ENCODE results near the gene MS4A3.

MS4A3 gene

DNA sequence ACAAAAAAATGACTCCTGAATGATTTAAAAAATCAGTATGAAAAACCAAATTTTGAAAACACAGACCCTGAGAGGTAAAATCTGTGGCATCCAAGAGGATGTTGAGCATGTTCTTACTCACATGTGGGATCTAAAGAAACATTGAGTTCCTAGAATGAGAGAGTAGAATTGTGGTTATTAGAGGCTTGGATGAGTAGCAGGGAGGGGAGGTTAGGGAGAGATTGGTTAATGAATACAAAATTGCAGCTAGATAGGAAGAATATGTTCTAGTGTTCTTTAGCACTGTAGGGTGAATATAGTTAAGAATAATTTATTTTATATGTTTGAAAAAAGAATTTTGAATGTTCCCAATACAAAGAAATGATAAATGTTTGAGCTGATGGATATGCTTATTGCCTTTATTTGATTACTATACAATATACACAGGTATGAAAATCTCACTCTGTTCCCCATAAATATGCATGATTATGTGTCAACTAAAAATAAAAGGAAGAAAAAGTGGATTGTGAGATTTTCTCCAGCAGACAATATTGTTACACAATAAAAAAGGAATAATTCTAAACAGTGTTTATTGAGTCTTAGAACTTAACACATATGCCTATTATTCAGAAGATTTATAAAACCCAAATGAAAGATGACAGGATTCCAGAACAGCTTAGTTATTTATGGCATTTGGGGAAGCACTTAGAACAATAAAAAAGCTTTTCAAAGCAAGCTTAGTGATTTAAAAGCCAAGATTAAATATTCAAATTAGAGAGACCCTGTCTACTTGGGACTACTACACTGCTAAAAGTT lies 60.7 kb downstream of the MS4A3 start:
- peaks cover 20% of the 10 kb centered on the region for H3K27me3 Mint-ChIP-seq
- ATAC-seq: no peak
- no peaks in the 10 kb centered on the region for H3K4me1 Mint-ChIP-seq
- H3K4me3 Mint-ChIP-seq: no peak overlapping the region
- H3K36me3 Mint-ChIP-seq: no peaks in the 10 kb centered on the region
- no peak overlapping the region for H3K27ac Mint-ChIP-seq
- no peaks in the 10 kb centered on the region for H3K9me3 Mint-ChIP-seq

DNA sequence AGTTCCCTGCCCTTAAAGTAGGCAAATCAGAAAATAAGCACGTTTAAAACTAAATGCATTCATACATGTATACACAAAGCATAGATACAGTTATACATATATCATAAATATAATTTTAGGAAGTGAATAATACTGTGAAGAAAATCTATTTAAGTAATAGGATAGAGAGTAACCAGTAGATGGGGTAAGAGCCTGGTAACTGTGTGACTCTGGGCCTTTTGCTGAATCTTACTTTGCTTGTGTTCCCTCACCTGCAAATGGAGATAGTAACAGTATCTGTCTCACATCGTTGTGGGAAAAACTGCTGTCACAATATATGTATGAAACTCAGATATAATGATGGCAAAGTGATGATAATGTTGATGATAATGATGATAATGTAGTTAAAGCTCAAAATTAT lies 61.9 kb downstream of the MS4A3 start:
- no peak for ATAC-seq
- peaks cover 32% of the 10 kb centered on the region for H3K27me3 Mint-ChIP-seq
- H3K4me1 Mint-ChIP-seq: no peaks in the 10 kb centered on the region
- H3K4me3 Mint-ChIP-seq: no peak overlapping the region
- no peak overlapping the region for H3K27ac Mint-ChIP-seq
- H3K9me3 Mint-ChIP-seq: no peaks in the 10 kb centered on the region
- no peaks in the 10 kb centered on the region for H3K36me3 Mint-ChIP-seq

DNA sequence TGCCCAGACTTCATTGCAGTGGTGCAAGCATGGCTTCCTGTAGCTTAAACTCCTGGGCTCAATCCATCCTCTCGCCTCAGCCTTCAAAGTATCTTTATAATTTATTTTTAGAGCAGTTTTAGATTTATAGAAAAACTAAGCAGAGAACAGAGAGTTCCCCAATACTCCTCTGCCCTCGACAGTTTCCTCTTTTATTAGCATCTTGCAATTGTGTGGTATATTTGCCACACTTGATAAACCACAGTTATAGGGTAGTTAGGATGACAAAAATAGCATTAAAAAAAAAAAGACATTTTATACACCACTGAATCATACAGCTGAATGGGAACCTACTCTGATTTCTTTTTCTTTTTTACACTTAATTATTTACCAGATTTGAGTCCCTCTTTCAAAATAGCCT lies 63.2 kb downstream of the MS4A3 start:
- ATAC-seq: no peak
- no peak overlapping the region for H3K4me3 Mint-ChIP-seq
- no peaks in the 10 kb centered on the region for H3K9me3 Mint-ChIP-seq
- peaks cover 35% of the 10 kb centered on the region for H3K27me3 Mint-ChIP-seq
- H3K36me3 Mint-ChIP-seq: no peaks in the 10 kb centered on the region
- no peak overlapping the region for H3K27ac Mint-ChIP-seq
- H3K4me1 Mint-ChIP-seq: no peaks in the 10 kb centered on the region
